ENCODE results near the gene C1orf94.

C1orf94 gene

GRCh38 chr1:34176830-34177603 lies at the start of gene C1orf94:
Gene C1orf94, plus strand, starts transcription at chr1:34176907. Its CDS starts 883 bp downstream, at chr1:34177790.
- DNase-seq (ENCODE audit: low spot score): no peak

GRCh38 chr1:34127006-34128000 lies 49.4 kb upstream of the C1orf94 start:
- DNase-seq (ENCODE audit: low spot score): no peak

- DNase-seq (ENCODE audit: low spot score): no peak
Observed at GRCh38 chr1:34128186-34128889, 48.4 kb upstream of the C1orf94 start.

GRCh38 chr1:34129630-34130029 lies 47.1 kb upstream of the C1orf94 start:
- DNase-seq (ENCODE audit: low spot score): no peak

GRCh38 chr1:34130306-34130705 lies 46.4 kb upstream of the C1orf94 start:
- DNase-seq (ENCODE audit: low spot score): no peak

GRCh38 chr1:34131396-34132160 lies 45.1 kb upstream of the C1orf94 start:
- no peak for DNase-seq (ENCODE audit: low spot score)

- no peak for DNase-seq (ENCODE audit: low spot score)
Observed at GRCh38 chr1:34132161-34132420, 44.6 kb upstream of the C1orf94 start.

- no peak for DNase-seq (ENCODE audit: low spot score)
Observed at GRCh38 chr1:34137411-34137810, 39.3 kb upstream of the C1orf94 start.

- no peak for DNase-seq (ENCODE audit: low spot score)
Observed at GRCh38 chr1:34140011-34140676, 36.6 kb upstream of the C1orf94 start.

GRCh38 chr1:34143975-34144374 lies 32.7 kb upstream of the C1orf94 start:
- DNase-seq (ENCODE audit: low spot score): no peak

- DNase-seq (ENCODE audit: low spot score): no peak
Observed at GRCh38 chr1:34144766-34145165, 31.9 kb upstream of the C1orf94 start.

GRCh38 chr1:34147301-34147700 lies 29.4 kb upstream of the C1orf94 start:
- DNase-seq (ENCODE audit: low spot score): no peak

GRCh38 chr1:34149501-34149900 lies 27.2 kb upstream of the C1orf94 start:
- DNase-seq (ENCODE audit: low spot score): no peak

- DNase-seq (ENCODE audit: low spot score): no peak
Observed at GRCh38 chr1:34153246-34153645, 23.5 kb upstream of the C1orf94 start.

- no peak for DNase-seq (ENCODE audit: low spot score)
Observed at GRCh38 chr1:34155860-34156259, 20.8 kb upstream of the C1orf94 start.

- DNase-seq (ENCODE audit: low spot score): no peak
Observed at GRCh38 chr1:34156739-34157138, 20.0 kb upstream of the C1orf94 start.

GRCh38 chr1:34162852-34163766 lies 13.6 kb upstream of the C1orf94 start:
- peak; percentile 73 for DNase-seq (ENCODE audit: low spot score)

GRCh38 chr1:34163792-34164731 lies 12.6 kb upstream of the C1orf94 start:
- no peak for DNase-seq (ENCODE audit: low spot score)

Measured in SW480 (cell line).